GM19351 (cell line): ENCODE measurements around the gene MICU1.
A peak's percentile ranks its signal among the peaks of the same experiment; 100 is the strongest.
"Not testable (repeated sequence)": the region's sequence is repeated elsewhere in the genome, so short reads cannot be mapped to it uniquely, and the experiment has no call there.

Experiments used
- ATAC-seq: cut with Tn5 transposase; IDR thresholded peaks from one replicate; pipeline ENCODE4 v1.9.1; 2021; ENCODE audit warnings: mild to moderate bottlenecking, moderate library complexity; ENCODE audit not compliant: unreplicated experiment

Gene MICU1

GRCh38 chr10:72353028-72353964 is 272.6 kb downstream of the MICU1 start:
- ATAC-seq: no peak

DNA sequence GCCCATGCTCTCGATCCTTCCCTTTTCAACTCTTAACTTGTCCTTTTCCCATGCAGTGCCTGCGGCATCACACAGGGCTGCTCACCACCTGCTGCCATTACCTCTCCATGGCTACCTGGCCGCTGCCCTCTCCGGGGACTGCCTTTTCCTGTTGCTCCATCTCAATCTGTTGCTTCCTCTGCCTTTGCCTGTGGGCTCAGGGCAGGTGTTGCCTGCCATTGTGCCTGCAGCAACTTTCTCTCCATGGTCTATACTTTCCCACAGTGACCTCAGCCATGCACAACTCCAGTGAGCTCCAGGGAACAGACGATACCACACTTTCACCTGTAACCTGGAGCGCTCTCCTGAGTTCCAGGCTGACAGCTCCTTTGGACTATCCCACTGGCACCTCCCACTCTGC is 274.4 kb downstream of the MICU1 start:
- ATAC-seq: no peak

- no peak for ATAC-seq
Measured at GRCh38 chr10:72349438-72349837, 276.4 kb downstream of the MICU1 start.

- ATAC-seq: no peak
Measured at GRCh38 chr10:72348282-72348681, 277.6 kb downstream of the MICU1 start.

DNA sequence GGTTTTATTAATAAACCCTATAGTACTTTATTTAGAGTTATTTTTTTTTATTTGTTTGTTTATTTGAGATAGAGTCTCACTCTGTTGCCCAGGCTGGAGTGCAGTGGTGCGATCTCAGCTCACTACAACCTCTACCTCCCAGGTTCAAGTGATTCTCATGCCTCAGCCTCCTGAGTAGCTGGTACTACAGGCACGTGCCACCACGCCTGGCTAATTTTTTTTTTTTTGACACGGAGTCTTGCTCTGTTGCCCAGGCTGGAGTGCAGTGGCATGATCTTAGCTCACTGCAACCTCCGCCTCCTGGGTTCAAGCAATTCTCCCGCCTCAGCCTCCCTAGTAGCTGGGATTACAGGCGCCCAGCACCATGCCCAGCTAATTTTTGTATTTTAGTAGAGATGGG is 279.8 kb downstream of the MICU1 start:
- not testable (repeated sequence) for ATAC-seq

DNA sequence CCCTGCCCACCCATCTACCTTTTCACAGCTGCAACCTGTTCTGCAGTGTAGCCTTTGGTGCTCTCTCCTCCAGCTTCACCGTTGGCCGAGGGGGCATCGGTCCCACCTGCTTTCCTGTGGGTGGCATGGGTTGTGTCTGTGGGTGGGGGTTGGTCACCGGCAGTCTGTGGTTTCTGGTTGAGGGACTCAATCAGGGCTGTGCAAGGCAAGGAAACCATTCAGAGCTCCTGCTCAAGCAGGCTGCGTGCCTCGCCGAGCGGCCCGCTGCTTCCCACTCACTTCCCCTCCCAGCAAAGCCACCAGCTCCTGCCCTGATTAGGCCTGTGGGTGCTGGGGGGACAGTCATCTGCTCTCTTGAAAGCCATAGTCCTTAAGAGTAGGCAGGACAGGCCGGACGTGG is 280.9 kb downstream of the MICU1 start:
- ATAC-seq: no peak

DNA sequence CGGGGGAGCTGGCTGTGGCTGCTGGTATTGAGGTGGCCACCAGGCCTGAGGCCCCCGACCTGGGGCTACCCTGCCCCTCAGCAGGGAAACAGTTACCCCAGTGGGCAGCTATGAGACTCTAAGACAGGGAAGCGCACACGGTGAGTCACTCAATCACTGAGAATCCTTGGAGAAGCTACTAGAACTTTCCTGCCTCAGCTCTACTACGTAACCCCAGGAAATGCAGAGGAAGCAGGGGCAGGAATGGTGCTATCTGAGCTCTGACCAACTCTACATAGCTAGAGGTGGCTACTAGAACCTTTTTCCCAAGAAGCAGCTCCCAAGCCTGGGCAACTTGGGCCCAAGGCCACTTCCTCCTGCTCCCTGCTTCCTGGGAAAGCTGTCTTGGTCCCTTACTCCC is 283.0 kb downstream of the MICU1 start:
- ATAC-seq: no peak

DNA sequence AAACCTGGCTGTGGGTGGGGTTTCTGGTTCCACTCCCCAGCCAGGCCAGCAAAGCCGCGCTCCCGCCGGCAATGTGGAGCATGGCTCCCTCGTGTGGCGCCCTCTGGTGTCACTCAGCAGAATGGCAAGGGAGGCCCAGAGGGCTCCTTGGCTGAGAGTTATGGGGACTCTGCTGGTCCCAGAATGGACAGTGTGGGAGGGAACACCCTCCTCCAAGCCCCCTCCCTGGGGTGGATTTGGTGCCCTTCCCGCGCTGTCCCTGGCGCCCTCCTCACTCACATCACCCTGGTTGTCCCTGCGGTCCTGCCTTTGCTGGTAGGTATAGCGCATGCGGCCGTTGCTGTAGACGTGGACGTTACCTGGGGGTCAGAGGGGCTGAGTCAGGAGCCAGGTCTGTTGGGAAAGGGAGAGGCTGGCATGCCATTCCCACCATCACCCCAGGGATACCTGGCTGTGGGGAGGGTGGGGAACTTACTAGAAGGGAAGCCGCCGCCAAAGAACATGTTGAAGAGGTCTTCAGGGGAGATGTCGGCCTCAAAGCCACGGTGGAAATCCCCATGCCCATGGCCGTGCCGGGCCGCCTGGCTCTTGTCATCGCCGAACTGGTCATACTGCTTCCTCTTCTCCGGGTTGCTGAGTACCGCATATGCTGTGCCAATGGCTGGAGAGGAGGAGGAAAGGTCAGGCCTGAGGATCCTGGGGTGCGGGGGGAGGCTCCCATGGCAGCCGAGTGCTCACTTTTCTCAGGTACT is 285.2 kb downstream of the MICU1 start:
- ATAC-seq: no peak

- no peak for ATAC-seq
Measured at GRCh38 chr10:72338180-72338579, 287.7 kb downstream of the MICU1 start.

DNA sequence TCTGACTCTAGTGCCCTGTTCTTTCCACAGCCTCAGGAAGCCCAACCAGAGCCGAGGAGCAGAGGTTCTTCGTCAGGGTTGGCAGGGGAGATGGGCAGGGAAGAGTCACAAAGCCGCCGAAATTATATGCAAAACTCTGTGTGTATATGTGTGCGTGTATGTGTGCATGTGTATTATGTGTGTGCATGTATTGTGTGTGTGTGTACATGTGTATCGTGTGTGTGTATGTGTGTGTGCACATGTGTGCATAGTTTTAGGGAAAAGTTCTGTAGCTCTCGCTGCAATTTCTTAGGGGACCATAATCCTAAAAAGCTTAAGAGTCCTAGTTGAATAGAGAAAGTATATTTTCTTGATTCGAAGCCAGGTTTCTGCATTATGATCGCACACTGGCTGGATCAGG is 288.2 kb downstream of the MICU1 start:
- no peak for ATAC-seq

GRCh38 chr10:72337039-72337629 is 288.7 kb downstream of the MICU1 start:
- ATAC-seq: no peak

- ATAC-seq: no peak
Measured at GRCh38 chr10:72336259-72337038, 289.4 kb downstream of the MICU1 start.

GRCh38 chr10:72335394-72336258 is 290.3 kb downstream of the MICU1 start:
- peak; percentile 43 for ATAC-seq

- peak; percentile 64 for ATAC-seq
Measured at GRCh38 chr10:72334825-72335393, 291.0 kb downstream of the MICU1 start.

GRCh38 chr10:72334196-72334824 is 291.6 kb downstream of the MICU1 start:
- peak; percentile 1 for ATAC-seq

GRCh38 chr10:72333112-72334015 is 292.5 kb downstream of the MICU1 start:
- no peak for ATAC-seq

DNA sequence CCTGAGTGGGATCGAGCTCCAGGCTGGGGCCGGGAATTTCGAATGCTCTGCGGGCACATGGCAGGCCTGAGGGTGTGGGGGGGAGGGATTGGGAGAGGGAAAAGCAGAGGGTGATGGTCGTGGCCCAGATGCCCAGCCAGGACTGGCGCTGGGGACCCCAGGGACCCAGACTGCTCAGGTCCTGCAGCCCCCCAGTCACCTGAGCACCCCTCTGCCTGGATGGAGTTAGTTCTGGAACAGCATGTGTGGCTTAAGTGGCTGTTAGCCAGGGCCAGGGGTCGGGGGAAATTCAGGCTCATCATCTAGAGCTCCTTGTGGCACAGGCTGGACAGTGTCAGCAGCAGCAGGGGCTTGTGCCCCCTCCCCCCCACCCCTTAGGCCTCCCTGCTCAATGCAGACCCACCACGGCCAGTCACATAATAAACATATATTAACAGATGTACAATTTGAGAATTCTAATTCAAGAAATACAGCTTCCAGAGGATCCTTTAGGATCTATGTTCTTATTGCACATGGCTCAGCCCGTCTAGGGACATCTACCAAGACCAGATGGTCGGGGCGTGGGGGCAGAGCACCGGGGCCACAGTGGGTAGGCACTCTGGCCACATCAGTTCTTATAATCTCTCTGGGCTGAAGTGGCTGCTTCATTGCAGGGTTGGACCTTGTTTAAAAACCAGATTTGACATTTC is 293.3 kb downstream of the MICU1 start:
- no peak for ATAC-seq
